A673 (cell line): ENCODE data around the gene GRIK3.

Source experiments
- EZH2 ChIP-seq: fragments of 200-600 bp; sonication (generic); IDR thresholded peaks from 2 replicates; pipeline ENCODE4 v1.6.1; 2017; ENCODE audit warnings: borderline replicate concordance, low read depth, mild to moderate bottlenecking, mixed read lengths, antibody characterized with exemption, low read length; ENCODE audit not compliant: poor library complexity, severe bottlenecking
- TF ChIP-seq, protein P1 (sequence below): fragments of 300-800, 200-600 bp; sonication (generic); conservative IDR thresholded peaks from 2 replicates; pipeline ENCODE4 v1.5.1; 2017; ENCODE audit warnings: low read depth, mild to moderate bottlenecking, antibody characterized with exemption, low read length, moderate library complexity, mixed read lengths

DNA sequence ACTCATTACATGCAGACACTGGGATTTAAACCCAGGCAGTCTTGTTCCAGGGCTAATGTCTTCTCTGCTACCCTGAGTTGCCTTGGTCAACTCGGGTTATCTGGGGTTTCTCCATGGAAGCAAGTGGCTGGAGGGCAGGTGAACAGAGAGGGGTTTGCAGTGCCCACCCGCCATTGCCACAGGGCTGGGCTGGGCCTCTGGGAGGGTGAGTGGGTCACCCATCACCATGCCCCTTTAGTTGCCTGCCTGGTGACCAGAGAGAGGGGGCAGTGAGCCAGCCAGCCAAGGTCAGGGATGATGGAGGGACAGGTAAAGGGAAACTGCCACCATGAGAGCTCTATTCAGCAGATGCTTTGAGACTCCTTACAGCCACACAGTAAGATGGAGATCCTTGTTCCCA lies 53.2 kb downstream of the GRIK3 start:
- TF ChIP-seq, protein P1, sequence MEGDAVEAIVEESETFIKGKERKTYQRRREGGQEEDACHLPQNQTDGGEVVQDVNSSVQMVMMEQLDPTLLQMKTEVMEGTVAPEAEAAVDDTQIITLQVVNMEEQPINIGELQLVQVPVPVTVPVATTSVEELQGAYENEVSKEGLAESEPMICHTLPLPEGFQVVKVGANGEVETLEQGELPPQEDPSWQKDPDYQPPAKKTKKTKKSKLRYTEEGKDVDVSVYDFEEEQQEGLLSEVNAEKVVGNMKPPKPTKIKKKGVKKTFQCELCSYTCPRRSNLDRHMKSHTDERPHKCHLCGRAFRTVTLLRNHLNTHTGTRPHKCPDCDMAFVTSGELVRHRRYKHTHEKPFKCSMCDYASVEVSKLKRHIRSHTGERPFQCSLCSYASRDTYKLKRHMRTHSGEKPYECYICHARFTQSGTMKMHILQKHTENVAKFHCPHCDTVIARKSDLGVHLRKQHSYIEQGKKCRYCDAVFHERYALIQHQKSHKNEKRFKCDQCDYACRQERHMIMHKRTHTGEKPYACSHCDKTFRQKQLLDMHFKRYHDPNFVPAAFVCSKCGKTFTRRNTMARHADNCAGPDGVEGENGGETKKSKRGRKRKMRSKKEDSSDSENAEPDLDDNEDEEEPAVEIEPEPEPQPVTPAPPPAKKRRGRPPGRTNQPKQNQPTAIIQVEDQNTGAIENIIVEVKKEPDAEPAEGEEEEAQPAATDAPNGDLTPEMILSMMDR: no peak
- TF ChIP-seq EZH2: no peak
